Embryonic facial prominence (tissue), 1 donor: Measurements from ENCODE around the gene LEMD2.

Experiments
- DNase-seq: peaks from one replicate; pipeline ENCODE4 v3.0.0-alpha.2; 2016; ENCODE audit errors: extremely low spot score

LEMD2 gene

GRCh38 chr6:33774774-33775173, 14.2 kb downstream of the LEMD2 start:
- DNase-seq = no peak

- no peak for DNase-seq
Observed at GRCh38 chr6:33772902-33773472, 15.9 kb downstream of the LEMD2 start.

- no peak for DNase-seq
Observed at GRCh38 chr6:33772082-33772830, 16.7 kb downstream of the LEMD2 start.

- DNase-seq = peak; percentile 74
Observed at GRCh38 chr6:33771146-33772081, 17.5 kb downstream of the LEMD2 start.

- DNase-seq = no peak
Observed at GRCh38 chr6:33770833-33771145, 18.1 kb downstream of the LEMD2 start.

GRCh38 chr6:33770124-33770832, 18.7 kb downstream of the LEMD2 start:
- DNase-seq = no peak

GRCh38 chr6:33769248-33769821, 19.6 kb downstream of the LEMD2 start:
- no peak for DNase-seq

GRCh38 chr6:33768644-33769120, 20.2 kb downstream of the LEMD2 start:
- no peak for DNase-seq

- DNase-seq = no peak
Observed at GRCh38 chr6:33766921-33767907, 21.7 kb downstream of the LEMD2 start.

- DNase-seq = no peak
Observed at GRCh38 chr6:33765368-33765767, 23.6 kb downstream of the LEMD2 start.

GRCh38 chr6:33764036-33764435, 24.9 kb downstream of the LEMD2 start:
- DNase-seq = no peak

- DNase-seq = no peak
Observed at GRCh38 chr6:33763483-33763882, 25.4 kb downstream of the LEMD2 start.

GRCh38 chr6:33762713-33763112, 26.2 kb downstream of the LEMD2 start:
- no peak for DNase-seq

GRCh38 chr6:33761922-33762629, 26.9 kb downstream of the LEMD2 start:
- no peak for DNase-seq

- DNase-seq = no peak
Observed at GRCh38 chr6:33761581-33761921, 27.4 kb downstream of the LEMD2 start.

- no peak for DNase-seq
Observed at GRCh38 chr6:33759887-33760629, 28.9 kb downstream of the LEMD2 start.

- no peak for DNase-seq
Observed at GRCh38 chr6:33758815-33759216, 30.1 kb downstream of the LEMD2 start.

- no peak for DNase-seq
Observed at GRCh38 chr6:33757906-33758305, 31.0 kb downstream of the LEMD2 start.

GRCh38 chr6:33757113-33757512, 31.8 kb downstream of the LEMD2 start:
- no peak for DNase-seq
